Kasumi-1 (cell line): ENCODE data around the gene NPM3.

ENCODE experiments used
- DNase-seq, 2 experiments: peaks; one replicate each; lab custom pipeline; 2025; lab: John Stamatoyannopoulos, UW

Gene NPM3

DNA sequence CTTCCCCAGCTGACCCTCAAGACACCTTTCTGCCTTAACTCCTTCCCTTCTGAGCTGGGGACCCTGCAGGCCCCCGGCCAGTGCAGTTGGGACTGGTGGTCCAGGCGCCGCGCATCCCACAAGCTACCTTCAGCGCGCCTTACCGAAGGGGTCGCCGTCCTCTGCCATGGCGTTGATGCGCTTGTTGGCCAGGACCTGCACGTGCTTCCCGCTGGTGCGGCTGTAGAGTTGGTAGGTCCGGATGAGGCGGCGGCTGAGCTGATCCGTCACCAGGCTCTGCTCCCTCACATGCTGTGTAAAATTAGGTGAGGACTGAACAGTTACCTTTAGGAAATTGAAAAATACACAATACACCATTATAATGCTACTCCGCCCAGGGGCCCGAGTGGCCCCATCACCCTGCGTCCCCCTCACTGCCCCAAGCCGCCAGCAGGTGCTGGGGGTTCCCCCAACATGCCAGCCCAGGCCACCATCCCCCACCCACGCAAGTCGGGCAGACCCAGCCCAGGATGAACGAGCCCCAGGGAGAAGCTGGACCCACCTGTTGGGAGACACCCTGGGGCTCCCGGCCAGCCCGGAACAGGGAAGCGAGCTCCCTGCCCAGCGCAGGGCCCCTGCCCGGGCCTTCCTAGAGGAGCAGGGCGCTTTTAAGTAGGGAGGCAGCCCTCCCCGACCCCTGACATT is 8.5 kb downstream of the NPM3 start:
- DNase-seq: no peak

GRCh38 chr10:101773923-101774588 is 9.2 kb downstream of the NPM3 start:
- DNase-seq: no peak

GRCh38 chr10:101772895-101773761 is 10.1 kb downstream of the NPM3 start:
- DNase-seq: no peak

DNA sequence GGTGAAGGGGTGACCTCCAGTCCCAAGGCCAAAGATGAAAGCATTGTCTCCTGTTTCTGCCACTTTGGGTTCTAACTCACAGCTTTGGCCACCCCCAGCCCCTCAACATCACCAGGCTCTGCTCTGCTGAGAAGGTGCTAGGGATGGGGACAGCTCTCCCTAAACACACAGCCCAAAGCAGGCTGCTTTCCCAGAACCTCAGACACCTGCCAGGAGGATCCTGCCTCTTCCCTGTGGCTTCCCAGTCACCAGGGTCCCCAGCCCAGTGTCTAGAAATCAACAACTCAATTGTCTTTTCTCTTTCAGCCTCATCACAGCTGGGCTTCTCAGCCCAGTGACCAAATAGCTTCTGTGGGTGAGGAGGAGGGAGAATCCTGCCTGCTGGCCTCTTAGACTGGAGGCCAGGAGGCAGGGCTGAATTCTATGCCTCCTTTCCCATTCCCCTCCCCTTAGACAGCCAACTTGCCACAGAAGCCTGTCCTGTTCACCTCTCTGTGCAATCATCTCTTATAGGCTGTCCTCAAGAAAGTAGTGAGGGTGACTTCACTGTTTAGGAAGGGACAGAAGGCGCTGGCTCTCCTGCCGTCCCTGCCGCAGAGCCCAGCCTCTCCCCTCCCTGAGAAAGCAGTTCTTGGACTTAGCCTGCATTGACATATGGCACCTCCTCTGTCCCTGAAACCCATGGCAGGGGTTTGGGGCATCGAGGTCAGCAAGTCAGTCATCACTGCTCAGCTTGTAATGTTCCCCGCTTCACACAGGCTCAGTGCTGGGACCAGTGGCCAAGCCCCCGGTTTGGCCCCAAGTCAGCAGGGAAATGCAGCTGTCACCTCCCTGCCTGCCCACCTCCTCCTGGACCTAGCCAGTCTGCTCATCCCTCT is 11.0 kb downstream of the NPM3 start:
- DNase-seq: no peak

DNA sequence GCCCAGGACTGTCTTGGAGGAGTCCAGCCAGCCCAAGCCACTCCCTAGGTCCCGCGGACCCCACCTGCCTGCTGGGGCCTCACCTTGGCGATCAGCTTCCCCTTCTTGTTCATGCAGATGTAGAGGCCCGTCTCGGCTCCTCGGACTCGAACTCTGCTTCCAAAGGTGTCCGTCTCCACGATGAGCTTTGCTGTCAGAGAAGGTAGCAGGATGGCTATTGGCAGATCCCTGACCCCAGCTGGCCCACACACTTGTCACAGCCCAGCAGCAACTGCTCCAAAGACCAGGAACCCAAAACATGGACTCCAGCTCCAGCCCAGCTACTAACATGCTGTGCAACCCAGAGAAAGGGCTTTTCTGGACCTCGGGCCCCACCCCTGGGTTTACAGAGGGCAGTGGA is 11.9 kb downstream of the NPM3 start:
- no peak for DNase-seq

- no peak for DNase-seq
These were observed 12.7 kb downstream of the NPM3 start for GRCh38 chr10:101770331-101771215.

GRCh38 chr10:101769541-101770180 is 13.6 kb downstream of the NPM3 start:
- DNase-seq: no peak

DNA sequence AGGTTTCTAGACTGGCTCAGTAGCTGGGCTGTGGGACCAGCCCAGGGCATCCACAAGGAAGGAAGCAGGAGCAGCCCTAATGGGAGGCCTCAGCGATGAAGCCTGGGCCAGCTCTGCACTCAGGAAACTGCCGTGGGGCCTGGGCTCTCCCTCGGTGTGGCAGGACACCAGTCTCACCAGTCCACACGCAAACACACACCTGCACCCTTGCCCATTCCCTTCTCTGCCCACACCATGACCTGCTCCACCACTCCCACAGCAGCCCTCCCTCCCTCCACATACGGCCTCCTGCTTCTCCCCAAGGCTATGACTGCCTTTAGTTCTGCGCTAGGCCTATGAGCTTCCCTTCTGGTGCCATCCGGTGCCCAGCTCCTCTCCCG is 14.5 kb downstream of the NPM3 start:
- DNase-seq: no peak

GRCh38 chr10:101767966-101768790 is 15.1 kb downstream of the NPM3 start:
- no peak for DNase-seq

DNA sequence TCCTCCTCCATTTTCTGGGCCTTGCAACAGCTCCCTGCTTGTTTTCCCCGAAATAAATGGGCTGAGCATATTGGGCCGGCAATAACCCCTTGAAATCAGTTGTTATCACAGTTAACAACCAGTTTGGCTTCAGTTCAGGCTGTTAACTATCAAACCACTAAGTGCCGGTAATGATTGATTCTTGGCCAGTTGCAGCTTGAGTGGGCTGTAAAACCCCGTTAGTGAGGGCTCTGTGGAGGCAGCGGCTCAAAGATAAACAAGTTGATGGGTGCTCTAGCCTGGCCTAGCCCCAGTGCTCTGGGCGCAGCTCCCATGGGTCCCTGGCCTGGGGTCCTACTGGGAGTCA is 15.7 kb downstream of the NPM3 start:
- DNase-seq: no peak

DNA sequence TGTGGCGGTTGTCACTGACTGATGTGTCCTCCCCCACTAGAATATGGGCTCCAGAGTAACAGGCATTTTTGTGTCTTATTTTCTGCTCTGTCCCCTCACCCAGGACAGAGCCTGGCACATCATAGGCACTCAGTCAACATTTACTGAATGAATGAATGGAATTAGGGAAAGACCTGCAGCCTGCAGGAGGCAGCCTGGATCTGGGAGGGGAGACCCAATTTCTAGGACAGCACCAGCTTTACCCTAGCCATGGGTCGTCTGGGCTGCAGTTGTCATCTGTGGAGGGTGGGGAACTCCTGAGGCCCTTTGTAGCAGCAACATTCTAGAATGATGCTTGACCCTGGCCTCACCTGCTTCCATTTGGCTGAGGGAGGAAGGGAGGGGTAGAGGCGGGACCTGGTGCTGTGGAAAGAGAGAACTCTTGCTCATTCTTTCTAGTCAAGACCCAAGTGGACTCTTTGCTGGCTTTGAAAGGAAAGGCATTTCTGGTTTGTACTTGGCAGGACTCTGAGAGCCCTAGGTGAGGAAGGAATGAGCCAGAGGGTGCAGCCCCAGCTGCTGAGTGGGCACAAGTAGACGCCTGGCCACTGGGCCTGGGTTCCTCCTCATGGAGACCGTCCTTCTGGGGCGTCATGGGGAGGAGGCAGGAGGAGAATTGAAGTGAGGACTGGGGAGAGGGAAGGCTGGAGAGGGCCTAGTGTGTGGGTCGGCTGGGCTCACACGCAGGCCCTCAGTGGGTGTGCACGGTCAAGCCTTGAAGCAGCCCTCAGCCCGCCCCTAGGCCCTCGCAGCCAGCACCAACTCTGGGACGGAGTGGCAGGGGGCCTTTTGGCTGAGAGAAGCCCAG is 16.3 kb downstream of the NPM3 start:
- no peak for DNase-seq

- no peak for DNase-seq
These were observed 16.9 kb downstream of the NPM3 start for GRCh38 chr10:101766306-101766705.

DNA sequence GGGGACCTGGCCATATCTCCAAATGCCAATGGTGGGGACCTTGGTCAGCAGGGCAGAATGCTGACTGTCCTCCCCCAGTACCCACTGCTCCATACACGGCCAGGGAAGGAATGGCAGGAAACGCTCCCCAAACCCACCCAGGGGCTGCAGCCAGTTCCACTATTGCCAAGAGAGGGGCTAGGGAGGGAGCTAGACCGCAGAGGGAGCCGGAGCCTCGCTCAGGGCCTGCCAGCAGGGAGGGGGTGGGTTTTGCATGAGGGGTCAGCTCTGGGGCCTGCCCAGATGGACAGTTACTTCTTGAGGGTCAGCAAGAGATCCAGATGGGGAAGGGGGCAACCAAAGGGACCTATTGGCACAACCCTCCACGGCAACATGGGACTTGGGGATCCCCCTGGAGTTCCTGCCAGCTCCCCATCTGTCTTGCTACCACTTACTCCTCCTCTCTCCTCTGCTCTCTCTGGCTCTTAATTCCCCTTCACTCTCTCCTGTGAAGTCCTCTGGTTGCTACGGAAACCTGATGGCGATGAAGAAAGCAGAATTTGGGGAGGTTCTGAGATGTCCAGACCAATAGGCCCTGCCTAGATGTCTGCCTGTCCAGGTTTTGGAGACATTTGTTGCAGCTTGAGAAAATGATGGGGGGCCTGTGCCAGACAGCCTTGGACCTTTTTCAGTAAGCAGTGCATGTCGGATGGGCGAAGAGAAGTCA is 20.0 kb downstream of the NPM3 start:
- no peak for DNase-seq

DNA sequence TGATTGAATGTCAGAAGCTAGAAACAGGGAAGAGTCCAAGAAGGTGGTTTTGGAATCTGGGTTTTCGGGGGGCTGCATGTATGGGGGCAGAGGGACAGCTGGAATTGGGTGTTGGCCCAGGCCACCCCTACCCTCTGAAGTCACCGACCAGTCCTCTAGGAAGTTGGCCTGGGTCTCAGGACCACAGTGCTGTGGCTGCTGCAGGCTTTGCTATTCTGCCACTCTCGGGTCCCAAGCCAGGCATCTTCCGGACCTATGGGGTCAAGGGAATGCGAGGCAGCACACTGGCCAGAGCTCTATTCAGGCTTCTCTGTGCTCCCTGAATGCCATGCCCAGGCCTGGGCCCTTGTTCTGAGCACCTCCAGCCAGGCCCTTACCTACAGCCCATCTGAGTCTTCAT is 20.5 kb downstream of the NPM3 start:
- no peak for DNase-seq

- DNase-seq: no peak
These were observed 22.0 kb downstream of the NPM3 start for GRCh38 chr10:101761226-101761625.

GRCh38 chr10:101760510-101760909 is 22.7 kb downstream of the NPM3 start:
- no peak for DNase-seq

DNA sequence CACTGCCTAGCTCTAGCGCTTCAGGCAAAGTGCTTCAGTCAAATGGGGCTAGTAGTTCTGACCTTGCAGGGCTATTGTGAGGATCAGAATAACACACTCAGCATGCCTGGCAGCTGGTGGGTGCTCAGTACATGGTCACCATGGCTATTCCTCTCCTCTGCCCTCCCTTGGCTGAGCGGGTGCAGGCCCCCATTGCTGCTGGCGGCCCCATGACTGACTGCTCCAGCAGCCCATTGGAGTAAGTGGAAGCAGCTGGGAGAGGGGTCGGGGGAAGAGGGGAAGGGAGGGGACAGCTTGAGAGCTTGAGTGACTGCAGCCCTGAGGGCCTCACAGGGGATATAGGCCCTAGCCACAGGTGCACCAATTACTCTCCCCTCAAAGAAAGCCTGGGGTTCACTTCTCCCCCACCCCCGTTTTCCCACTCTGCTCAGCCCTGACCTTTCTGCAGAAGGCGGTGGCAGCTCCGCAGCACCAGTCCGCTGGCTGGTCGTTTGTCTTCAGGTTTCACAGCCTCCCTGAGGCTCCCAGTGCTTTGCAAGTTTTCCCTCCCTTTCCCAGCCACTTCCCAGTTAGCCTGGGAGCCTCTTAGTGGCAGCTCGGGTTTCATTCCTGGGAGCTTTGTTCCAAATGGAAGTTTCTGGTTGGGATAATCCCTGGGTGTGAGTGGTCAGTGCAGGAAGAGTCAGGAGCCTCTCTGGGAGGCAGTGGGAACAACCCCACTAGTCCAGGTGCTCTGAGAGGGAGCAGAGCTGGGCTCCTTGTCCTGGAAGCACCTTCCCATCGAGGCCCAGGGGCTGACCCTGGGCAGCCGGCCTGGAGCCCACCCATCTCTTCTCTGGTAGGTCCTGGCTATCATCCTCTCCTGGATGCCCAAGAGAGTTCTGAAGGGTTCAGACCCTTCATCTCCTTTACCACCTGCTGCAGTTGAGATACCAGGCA is 23.7 kb downstream of the NPM3 start:
- no peak for DNase-seq
